CD14-positive monocyte (primary cell): Measurements from ENCODE around the gene DNAJB12. TPM values are rescaled to one million over a fixed set of nuclear protein-coding genes. Genes with fewer than 3 reads are reported as not detected.
"Not testable (repeated sequence)": the region's sequence is repeated elsewhere in the genome, so short reads cannot be mapped to it uniquely, and the experiment has no call there.

Experiments used
- DNase-seq, 3 donors: peaks; one replicate each; pipeline ENCODE4 v3.0.0-alpha.2; 2011 to 2022
- H2AFZ ChIP-seq: 2 replicates; pipeline ENCODE4 v1.6.0; 2012; ENCODE audit warnings: mild to moderate bottlenecking, low read depth, low read length, inconsistent platforms; ENCODE audit not compliant: insufficient read depth, poor library complexity, severe bottlenecking
- H3K27ac ChIP-seq, 2 donors: 1 replicate in 1 of 2; 2 replicates in 1 of 2; pipeline ENCODE4 v1.5.1; 2012 to 2013; ENCODE audit warnings: low read length in 2 of 2, control low read depth in 1 of 2, inconsistent platforms in 1 of 2, low read depth in 1 of 2, mild to moderate bottlenecking in 1 of 2
- H3K27me3 ChIP-seq, 2 donors: one replicate each; pipeline versions ENCODE4 v1.6.0 to v1.6.1; 2011 to 2013; ENCODE audit warnings: low read length in 2 of 2; ENCODE audit not compliant: control insufficient read depth in 2 of 2, insufficient read depth in 2 of 2
- H3K36me3 ChIP-seq, 2 donors: replicated peaks in 1 of 2; 1 replicate in 1 of 2; 2 replicates in 1 of 2; pipeline versions ENCODE4 v1.5.1 to v1.6.1; 2012 to 2013; ENCODE audit warnings: low read length in 2 of 2, control low read depth in 1 of 2, inconsistent platforms in 1 of 2, mild to moderate bottlenecking in 1 of 2; ENCODE audit not compliant: insufficient read depth in 2 of 2, control insufficient read depth in 1 of 2
- H3K4me1 ChIP-seq, 2 donors: 1 replicate in 1 of 2; 2 replicates in 1 of 2; pipeline versions ENCODE4 v1.5.1 to v1.6.1; 2012 to 2013; ENCODE audit warnings: low read length in 2 of 2, control low read depth in 1 of 2, inconsistent platforms in 1 of 2, mild to moderate bottlenecking in 1 of 2, moderate library complexity in 1 of 2; ENCODE audit not compliant: insufficient read depth in 2 of 2, control insufficient read depth in 1 of 2
- H3K4me2 ChIP-seq: replicated peaks from 2 replicates; pipeline ENCODE3; 2012; ENCODE audit warnings: low read length, moderate library complexity, mild to moderate bottlenecking; ENCODE audit not compliant: poor library complexity, severe bottlenecking; ENCODE audit errors: extremely low read depth
- H3K4me3 ChIP-seq, 3 experiments: fragments of 200-600 bp in 1 of 3; sonication (generic) in 1 of 3; replicated peaks in 1 of 3; 1 replicate in 2 of 3; 2 replicates in 1 of 3; pipeline ENCODE4 v1.5.1; 2011 to 2013; ENCODE audit warnings: low read length in 3 of 3, mild to moderate bottlenecking in 3 of 3, control low read depth in 2 of 3, low read depth in 2 of 3, inconsistent platforms in 1 of 3, moderate library complexity in 1 of 3
- H3K79me2 ChIP-seq: 2 replicates; pipeline ENCODE4 v1.6.0; 2012; ENCODE audit warnings: mild to moderate bottlenecking, control low read depth, inconsistent platforms, low read length, moderate library complexity; ENCODE audit not compliant: insufficient read depth
- H3K9ac ChIP-seq: 2 replicates; pipeline ENCODE4 v1.6.0; 2017; ENCODE audit warnings: low read length, mild to moderate bottlenecking; ENCODE audit not compliant: insufficient read depth, poor library complexity, severe bottlenecking
- H3K9me3 ChIP-seq, 2 donors: replicated peaks in 1 of 2; 1 replicate in 1 of 2; 2 replicates in 1 of 2; pipeline versions ENCODE4 v1.5.1 to v1.6.1; 2012 to 2013; ENCODE audit warnings: low read length in 2 of 2, control low read depth in 1 of 2; ENCODE audit not compliant: control insufficient read depth in 1 of 2, insufficient read depth in 1 of 2
- H4K20me1 ChIP-seq: 2 replicates; pipeline ENCODE4 v1.6.0; 2012; ENCODE audit warnings: mild to moderate bottlenecking, low read length, control low read depth, moderate library complexity; ENCODE audit not compliant: insufficient read depth
- H3K27ac Mint-ChIP-seq, 7 donors: one replicate each; pipeline ENCODE4 v1.8.0; 2020; ENCODE audit warnings: mild to moderate bottlenecking in 7 of 7, mixed read lengths in 7 of 7, moderate library complexity in 6 of 7, inconsistent platforms in 2 of 7
- H3K27me3 Mint-ChIP-seq, 3 donors: one replicate each; pipeline ENCODE4 v1.8.0; 2021 to 2022; ENCODE audit warnings: low read depth in 3 of 3, mild to moderate bottlenecking in 3 of 3, mixed read lengths in 3 of 3, moderate library complexity in 3 of 3, inconsistent platforms in 1 of 3
- H3K36me3 Mint-ChIP-seq, 2 donors: one replicate each; pipeline ENCODE4 v1.8.0; 2020; ENCODE audit warnings: mixed read lengths in 2 of 2, inconsistent platforms in 1 of 2, mild to moderate bottlenecking in 1 of 2
- H3K4me1 Mint-ChIP-seq: one replicate; pipeline ENCODE4 v1.8.0; 2020; ENCODE audit warnings: mild to moderate bottlenecking, mixed read lengths
- H3K4me3 Mint-ChIP-seq, 2 donors: one replicate each; pipeline ENCODE4 v1.8.0; 2020; ENCODE audit warnings: mild to moderate bottlenecking in 2 of 2, mixed read lengths in 2 of 2, moderate library complexity in 1 of 2
- H3K9me3 Mint-ChIP-seq, 7 donors: one replicate each; pipeline ENCODE4 v1.8.0; 2020 to 2022; ENCODE audit warnings: mixed read lengths in 7 of 7, mild to moderate bottlenecking in 6 of 7, moderate library complexity in 6 of 7, inconsistent platforms in 2 of 7
- WGBS: methylation state at CpG from one replicate; pipeline ENCODE4 v1.1.5; 2013; ENCODE audit warnings: missing lambda C conversion rate; ENCODE audit not compliant: insufficient coverage; 5-methylcytosine and 5-hydroxymethylcytosine counted together
- intact Hi-C, 2 donors: fragments of 100-400 bp; cut with micrococcal nuclease; formaldehyde crosslinking; loops; one replicate each; pipeline versions ENCODE4 v1.15.0 to v1.15.1; 2023
- polyA plus RNA-seq, 3 donors: library from polyadenylated mRNA; depleted of rRNA in 1 of 3; unstranded in 2 of 3; stranded (reverse) in 1 of 3; fragments of 300-500 nt in 2 of 3; fragments of >200 nt in 1 of 3; fragmentation: Illumina TruSeq in 2 of 3; gene quantifications; 1 replicate in 2 of 3; 2 replicates in 1 of 3; pipeline ENCODE4 v1.2.3, GENCODE V29; 2012 to 2021
- TF ChIP-seq, protein P1 (sequence below): fragments of 200-600 bp; IDR thresholded peaks from one replicate; pipeline ENCODE4 v1.8.0; 2022; ENCODE audit warnings: antibody characterized with exemption, mild to moderate bottlenecking

DNAJB12 gene
- polyA plus RNA-seq, 3 donors: 26.5 to 42.5 (median 37.9) TPM

DNA sequence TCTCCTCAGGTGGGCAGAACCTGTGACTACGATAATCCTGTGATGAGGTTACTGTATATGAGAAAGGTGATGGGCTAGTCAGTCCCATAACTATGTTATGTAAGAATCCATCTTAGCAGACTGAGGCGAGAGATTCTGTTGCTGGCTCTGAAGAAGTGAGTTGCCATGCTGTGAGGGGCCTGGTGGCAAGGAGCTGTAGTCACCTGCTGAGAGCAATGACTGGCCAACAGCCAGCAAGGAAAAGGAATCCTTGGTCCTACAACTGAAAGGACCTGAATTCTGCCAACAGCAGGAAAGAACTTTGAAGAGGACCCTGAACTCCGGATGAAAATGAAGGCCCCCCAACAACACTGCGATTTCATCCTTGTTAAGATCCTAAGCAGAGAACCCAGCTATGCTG lies 31.0 kb upstream of the DNAJB12 start:
- Mint-ChIP-seq H3K27me3 (no peaks in the 10 kb centered on the region), H3K36me3 (peaks cover 28 to 37% of the 10 kb centered on the region in 2 donors), H3K9me3 (no peaks in the 10 kb centered on the region), H3K4me1 (peaks cover 32% of the 10 kb centered on the region), H3K27ac (peak overlapping the region in 5 of 7 donors; percentile 21 to 91 (median 50)), H3K4me3 (no peak overlapping the region)
- WGBS: 100% methylated on average over 3 of the region's 4 CpGs
- Histone ChIP-seq H3K27ac (peak overlapping the region; percentile 11 to 60), H3K4me3 (no peak overlapping the region), H4K20me1 (peaks cover 3% of the 10 kb centered on the region), H2AFZ (no peak overlapping the region), H3K9ac (no peak overlapping the region), H3K9me3 (no peaks in the 10 kb centered on the region), H3K79me2 (peaks cover 4% of the 10 kb centered on the region), H3K27me3 (no peaks in the 10 kb centered on the region), H3K4me2 (no peak overlapping the region), H3K4me1 (peaks cover 26 to 29% of the 10 kb centered on the region in 2 donors), H3K36me3 (peaks cover 0 to 37% of the 10 kb centered on the region in 2 donors)
- TF ChIP-seq, protein P1, sequence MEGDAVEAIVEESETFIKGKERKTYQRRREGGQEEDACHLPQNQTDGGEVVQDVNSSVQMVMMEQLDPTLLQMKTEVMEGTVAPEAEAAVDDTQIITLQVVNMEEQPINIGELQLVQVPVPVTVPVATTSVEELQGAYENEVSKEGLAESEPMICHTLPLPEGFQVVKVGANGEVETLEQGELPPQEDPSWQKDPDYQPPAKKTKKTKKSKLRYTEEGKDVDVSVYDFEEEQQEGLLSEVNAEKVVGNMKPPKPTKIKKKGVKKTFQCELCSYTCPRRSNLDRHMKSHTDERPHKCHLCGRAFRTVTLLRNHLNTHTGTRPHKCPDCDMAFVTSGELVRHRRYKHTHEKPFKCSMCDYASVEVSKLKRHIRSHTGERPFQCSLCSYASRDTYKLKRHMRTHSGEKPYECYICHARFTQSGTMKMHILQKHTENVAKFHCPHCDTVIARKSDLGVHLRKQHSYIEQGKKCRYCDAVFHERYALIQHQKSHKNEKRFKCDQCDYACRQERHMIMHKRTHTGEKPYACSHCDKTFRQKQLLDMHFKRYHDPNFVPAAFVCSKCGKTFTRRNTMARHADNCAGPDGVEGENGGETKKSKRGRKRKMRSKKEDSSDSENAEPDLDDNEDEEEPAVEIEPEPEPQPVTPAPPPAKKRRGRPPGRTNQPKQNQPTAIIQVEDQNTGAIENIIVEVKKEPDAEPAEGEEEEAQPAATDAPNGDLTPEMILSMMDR: no peak
- no peak for DNase-seq
- intact Hi-C loops: loop anchor here in 1 of 2 donors (10.0 kb wide), 1 partner anchor 169 kb away; no protein-coding TSS in a partner anchor

DNA sequence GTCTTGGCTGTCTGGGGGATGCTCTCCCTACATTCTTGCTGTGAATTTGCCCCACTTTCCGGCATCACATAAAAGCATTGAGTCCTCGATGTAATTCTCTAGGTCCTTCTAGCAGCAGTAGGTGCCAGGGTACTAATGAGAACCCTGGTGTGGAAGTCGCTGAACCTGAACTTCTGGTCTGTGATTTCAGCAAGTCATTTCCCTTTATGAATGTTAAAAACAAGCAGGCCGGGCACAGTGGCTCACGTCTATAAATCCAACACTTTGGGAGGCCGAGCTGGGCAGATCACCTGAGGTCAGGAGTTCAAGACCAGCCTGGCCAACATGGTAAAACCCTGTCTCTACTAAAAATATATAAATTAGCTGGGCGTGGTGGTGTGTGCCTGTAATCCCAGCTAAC lies 30.3 kb upstream of the DNAJB12 start:
- not testable (repeated sequence) for H3K4me2 ChIP-seq, H3K27me3 Mint-ChIP-seq, H3K9me3 ChIP-seq, H3K9ac ChIP-seq, H3K27me3 ChIP-seq, H3K79me2 ChIP-seq, H2AFZ ChIP-seq, H4K20me1 ChIP-seq, H3K4me3 ChIP-seq, H3K9me3 Mint-ChIP-seq
- Mint-ChIP-seq H3K27ac (peak overlapping the region; percentile 32 to 91 (median 82)), H3K4me1 (peaks cover 32% of the 10 kb centered on the region), H3K4me3 (peak overlapping the region in 1 of 2 donors; percentile 62), H3K36me3 (peaks cover 31 to 41% of the 10 kb centered on the region in 2 donors)
- Histone ChIP-seq H3K27ac (peak overlapping the region; percentile 11 to 60), H3K36me3 (peaks cover 0 to 37% of the 10 kb centered on the region in 2 donors), H3K4me1 (peaks cover 26 to 29% of the 10 kb centered on the region in 2 donors)
- DNase-seq: peak; percentile 9 to 23 (median 15)
- intact Hi-C loops: loop anchor here in 1 of 2 donors (10.0 kb wide), 1 partner anchor 170 kb away; no protein-coding TSS in a partner anchor
- 43% methylated on average over 3 of the region's 7 CpGs for WGBS
